ENCODE results near the gene IFNK.

The IFNK gene

GRCh38 chr9:27545471-27545870 is 21.4 kb downstream of the IFNK start:
- H3K36me3 ChIP-seq: peaks cover 2% of the 10 kb centered on the region; the same call in 1 of the 2 replicates
- TF ChIP-seq, protein P1, sequence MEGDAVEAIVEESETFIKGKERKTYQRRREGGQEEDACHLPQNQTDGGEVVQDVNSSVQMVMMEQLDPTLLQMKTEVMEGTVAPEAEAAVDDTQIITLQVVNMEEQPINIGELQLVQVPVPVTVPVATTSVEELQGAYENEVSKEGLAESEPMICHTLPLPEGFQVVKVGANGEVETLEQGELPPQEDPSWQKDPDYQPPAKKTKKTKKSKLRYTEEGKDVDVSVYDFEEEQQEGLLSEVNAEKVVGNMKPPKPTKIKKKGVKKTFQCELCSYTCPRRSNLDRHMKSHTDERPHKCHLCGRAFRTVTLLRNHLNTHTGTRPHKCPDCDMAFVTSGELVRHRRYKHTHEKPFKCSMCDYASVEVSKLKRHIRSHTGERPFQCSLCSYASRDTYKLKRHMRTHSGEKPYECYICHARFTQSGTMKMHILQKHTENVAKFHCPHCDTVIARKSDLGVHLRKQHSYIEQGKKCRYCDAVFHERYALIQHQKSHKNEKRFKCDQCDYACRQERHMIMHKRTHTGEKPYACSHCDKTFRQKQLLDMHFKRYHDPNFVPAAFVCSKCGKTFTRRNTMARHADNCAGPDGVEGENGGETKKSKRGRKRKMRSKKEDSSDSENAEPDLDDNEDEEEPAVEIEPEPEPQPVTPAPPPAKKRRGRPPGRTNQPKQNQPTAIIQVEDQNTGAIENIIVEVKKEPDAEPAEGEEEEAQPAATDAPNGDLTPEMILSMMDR (IDR thresholded peaks at IDR 0.05; ENCODE audit: low read depth, low read length): no peak
- H3K4me1 ChIP-seq: peaks cover 8% of the 10 kb centered on the region
- DNase-seq: no peak
- H3K27me3 ChIP-seq: no peaks in the 10 kb centered on the region
- no peak overlapping the region for H3K4me3 ChIP-seq (ENCODE audit: low read depth, low read length)
- 0 out of 2 replicates have a peak, but pooled peaks cover 3% of the 10 kb centered on the region for H3K9me3 ChIP-seq

- no peaks in the 10 kb centered on the region; the same call in 1 of the 2 replicates for H3K4me1 ChIP-seq
- H3K4me3 ChIP-seq (ENCODE audit: low read depth, low read length): no peak overlapping the region
- H3K9me3 ChIP-seq: no peaks in the 10 kb centered on the region
- TF ChIP-seq, protein P1 (IDR thresholded peaks at IDR 0.05; ENCODE audit: low read depth, low read length): peak; percentile 61
- H3K36me3 ChIP-seq: peaks cover 2% of the 10 kb centered on the region; the same call in 1 of the 2 replicates
- no peak for DNase-seq
- H3K27me3 ChIP-seq: no peaks in the 10 kb centered on the region
Measured at GRCh38 chr9:27548055-27548741, 24.1 kb downstream of the IFNK start.

- no peaks in the 10 kb centered on the region for H3K27me3 ChIP-seq
- TF ChIP-seq, protein P1 (IDR thresholded peaks at IDR 0.05; ENCODE audit: low read depth, low read length): no peak
- no peak overlapping the region for H3K4me3 ChIP-seq (ENCODE audit: low read depth, low read length)
- peaks cover 11% of the 10 kb centered on the region; the same call in 1 of the 2 replicates for H3K36me3 ChIP-seq
- DNase-seq: no peak
- no peaks in the 10 kb centered on the region for H3K9me3 ChIP-seq
- H3K4me1 ChIP-seq: no peaks in the 10 kb centered on the region; the same call in 1 of the 2 replicates
Measured at GRCh38 chr9:27549196-27549755, 25.2 kb downstream of the IFNK start.

GRCh38 chr9:27554712-27555111 is 30.6 kb downstream of the IFNK start:
- H3K27me3 ChIP-seq: no peaks in the 10 kb centered on the region
- no peak overlapping the region for H3K4me3 ChIP-seq (ENCODE audit: low read depth, low read length)
- TF ChIP-seq, protein P1 (IDR thresholded peaks at IDR 0.05; ENCODE audit: low read depth, low read length): no peak
- H3K36me3 ChIP-seq: peaks cover 19% of the 10 kb centered on the region
- DNase-seq: no peak
- H3K9me3 ChIP-seq: no peaks in the 10 kb centered on the region
- H3K4me1 ChIP-seq: no peaks in the 10 kb centered on the region

DNA sequence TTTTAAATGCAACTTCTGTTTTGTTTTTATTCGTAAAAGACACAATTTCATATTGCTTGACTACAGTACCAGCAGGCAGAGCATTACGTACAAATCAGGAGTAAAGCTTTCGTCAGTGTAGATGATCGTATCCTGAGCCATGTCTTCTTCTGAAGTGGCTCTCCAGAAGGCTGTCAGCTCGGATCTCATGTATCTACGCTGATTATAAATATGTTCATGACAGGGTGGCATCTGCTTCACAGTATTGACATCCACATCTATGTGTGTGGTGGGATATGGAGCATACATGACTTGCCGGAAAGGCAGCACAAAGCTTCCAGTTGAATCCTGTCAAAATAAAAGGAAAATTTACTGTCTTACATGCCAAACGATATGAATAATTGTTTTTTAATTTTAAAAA is 32.4 kb downstream of the IFNK start:
- TF ChIP-seq, protein P1 (IDR thresholded peaks at IDR 0.05; ENCODE audit: low read depth, low read length): no peak
- no peaks in the 10 kb centered on the region for H3K9me3 ChIP-seq
- H3K4me3 ChIP-seq (ENCODE audit: low read depth, low read length): no peak overlapping the region
- H3K4me1 ChIP-seq: no peaks in the 10 kb centered on the region
- no peak for DNase-seq
- H3K36me3 ChIP-seq: peaks cover 23% of the 10 kb centered on the region
- no peaks in the 10 kb centered on the region for H3K27me3 ChIP-seq

- Histone ChIP-seq H3K36me3 (peaks cover 27% of the 10 kb centered on the region), H3K4me1 (no peaks in the 10 kb centered on the region), H3K4me3 (ENCODE audit: low read depth, low read length) (no peak overlapping the region), H3K9me3 (no peaks in the 10 kb centered on the region), H3K27me3 (no peaks in the 10 kb centered on the region)
- DNase-seq: no peak
- TF ChIP-seq, protein P1 (IDR thresholded peaks at IDR 0.05; ENCODE audit: low read depth, low read length): no peak
Measured at GRCh38 chr9:27558307-27558706, 34.2 kb downstream of the IFNK start.
